NCI-H1436 (cell line): ENCODE data around the gene BICDL2.
"Not testable (repeated sequence)": the region's sequence is repeated elsewhere in the genome, so short reads cannot be mapped to it uniquely, and the experiment has no call there.

Source experiments
- DNase-seq: peaks from one replicate; lab custom pipeline; 2025; lab: John Stamatoyannopoulos, UW

BICDL2 gene

GRCh38 chr16:3036726-3037315, at the start of gene BICDL2:
Gene BICDL2 (minus strand): TSS chr16:3036944. CDS start chr16:3035496, 1,448 bp downstream.
- DNase-seq = no peak

DNA sequence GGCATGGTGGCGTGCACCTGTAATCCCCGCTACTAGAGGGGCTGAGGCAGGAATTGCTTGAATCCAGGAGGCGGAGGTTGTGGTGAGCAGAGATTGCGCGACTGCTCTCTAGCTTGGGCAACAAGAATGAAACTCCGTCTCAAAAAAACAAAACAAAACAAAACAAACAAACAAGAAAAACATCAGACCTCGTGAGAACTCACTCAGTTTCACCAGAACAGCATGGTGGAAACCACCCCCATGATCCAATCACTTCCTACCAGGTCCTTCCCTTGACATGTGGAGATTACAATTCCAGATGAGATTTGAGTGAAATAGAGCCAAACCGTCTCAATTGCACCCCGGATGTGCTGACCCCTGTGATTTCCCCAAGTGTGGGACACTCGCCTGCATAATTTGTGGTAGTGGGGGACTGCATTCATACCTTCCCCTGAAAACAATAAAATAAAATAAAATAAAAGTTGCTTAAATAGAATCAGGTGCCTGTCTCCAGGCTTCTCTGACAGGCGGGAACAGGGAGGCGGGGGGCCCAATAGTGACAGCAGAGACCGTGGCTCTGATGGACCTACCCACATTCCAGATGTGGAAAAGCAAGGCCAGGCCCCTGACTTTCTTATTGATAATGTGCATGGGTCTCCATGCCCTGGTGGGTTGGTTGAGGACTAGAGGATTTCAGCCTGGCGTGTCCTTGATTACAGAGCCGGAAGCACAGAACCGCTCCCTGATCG, 49.3 kb upstream of the BICDL2 start:
- DNase-seq = no peak

GRCh38 chr16:3084969-3085670, 48.4 kb upstream of the BICDL2 start:
- DNase-seq = no peak

DNA sequence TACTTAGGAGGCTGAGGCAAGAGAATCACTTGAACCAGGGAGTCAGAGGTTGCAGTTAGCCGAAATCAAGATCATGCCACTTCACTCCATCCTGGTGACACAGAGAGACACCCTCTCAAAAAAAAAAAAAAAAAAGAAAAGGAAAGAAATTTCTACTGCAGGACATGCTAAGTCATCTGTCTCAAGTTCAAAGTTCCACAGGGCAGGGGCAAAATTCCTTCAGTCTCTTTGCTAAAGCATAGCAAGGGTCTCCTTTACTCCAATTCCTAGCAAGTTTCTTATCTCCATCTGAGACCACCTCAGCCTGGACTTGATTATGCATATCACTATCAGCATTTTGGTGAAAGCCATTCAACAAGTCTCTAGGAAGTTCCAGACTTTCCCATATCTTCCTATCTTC, 47.7 kb upstream of the BICDL2 start:
- no peak for DNase-seq

- DNase-seq = not testable (repeated sequence)
These were observed 46.7 kb upstream of the BICDL2 start for GRCh38 chr16:3083408-3083807.

DNA sequence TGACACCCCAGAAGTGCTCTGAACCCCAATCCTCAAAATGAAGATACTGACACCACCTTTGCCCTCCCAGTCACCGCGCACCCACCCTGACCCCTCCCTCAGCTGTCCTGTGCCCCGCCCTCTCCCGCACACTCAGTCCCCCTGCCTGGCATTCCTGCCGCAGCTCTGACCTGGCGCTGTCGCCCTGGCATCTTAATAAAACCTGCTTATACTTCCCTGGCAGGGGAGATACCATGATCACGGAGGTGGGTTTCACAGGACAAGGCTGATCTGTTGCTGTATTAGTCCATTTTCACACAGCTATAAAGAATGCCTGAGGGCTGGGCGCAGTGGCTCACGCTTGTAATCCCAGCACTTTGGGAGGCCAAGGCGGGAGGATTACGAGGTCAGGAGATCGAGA, 45.2 kb upstream of the BICDL2 start:
- DNase-seq = not testable (repeated sequence)

DNA sequence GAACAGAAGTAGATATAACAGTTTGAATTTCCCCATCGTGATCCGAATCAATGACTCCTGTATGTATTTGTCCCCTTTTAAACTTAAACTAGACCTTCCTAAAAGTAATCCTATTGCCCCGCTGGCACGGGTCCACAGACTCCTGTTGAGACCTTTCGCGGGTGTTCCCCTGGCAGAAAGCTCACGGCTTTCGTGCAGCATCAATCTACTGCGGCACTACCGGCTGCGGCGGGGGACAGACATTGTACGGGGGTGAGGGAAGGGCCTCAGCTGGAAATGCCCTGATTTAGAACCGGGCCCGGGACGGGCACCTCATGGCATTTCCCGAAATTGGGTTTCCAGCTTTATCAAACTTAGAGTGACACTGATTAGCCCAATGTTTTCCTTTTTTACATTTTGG, 43.3 kb upstream of the BICDL2 start:
- DNase-seq = no peak

DNA sequence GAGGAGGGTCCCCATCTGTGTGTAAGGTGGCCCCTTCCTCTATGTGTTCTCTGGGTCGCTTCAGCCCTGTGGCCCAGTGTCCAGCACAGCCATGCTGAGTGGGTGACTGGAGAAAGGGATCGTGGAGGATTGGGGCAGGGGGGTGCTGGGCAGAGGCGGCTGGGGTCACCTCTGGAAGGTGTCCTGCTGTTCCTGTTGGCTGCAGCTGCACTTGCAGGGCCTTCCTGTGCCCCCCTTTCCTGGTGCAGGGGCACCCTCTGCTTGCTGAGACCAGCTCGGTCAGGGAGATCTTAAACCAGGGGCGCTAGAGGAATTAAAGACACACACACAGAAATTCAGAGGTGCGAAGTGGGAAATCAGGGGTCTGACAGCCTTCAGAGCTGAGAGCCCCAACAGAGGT, 39.8 kb upstream of the BICDL2 start:
- DNase-seq = no peak

- not testable (repeated sequence) for DNase-seq
These were observed 39.2 kb upstream of the BICDL2 start for GRCh38 chr16:3075946-3076345.

- no peak for DNase-seq
These were observed 38.8 kb upstream of the BICDL2 start for GRCh38 chr16:3075523-3075915.

GRCh38 chr16:3074860-3075522, 38.2 kb upstream of the BICDL2 start:
- DNase-seq = no peak

DNA sequence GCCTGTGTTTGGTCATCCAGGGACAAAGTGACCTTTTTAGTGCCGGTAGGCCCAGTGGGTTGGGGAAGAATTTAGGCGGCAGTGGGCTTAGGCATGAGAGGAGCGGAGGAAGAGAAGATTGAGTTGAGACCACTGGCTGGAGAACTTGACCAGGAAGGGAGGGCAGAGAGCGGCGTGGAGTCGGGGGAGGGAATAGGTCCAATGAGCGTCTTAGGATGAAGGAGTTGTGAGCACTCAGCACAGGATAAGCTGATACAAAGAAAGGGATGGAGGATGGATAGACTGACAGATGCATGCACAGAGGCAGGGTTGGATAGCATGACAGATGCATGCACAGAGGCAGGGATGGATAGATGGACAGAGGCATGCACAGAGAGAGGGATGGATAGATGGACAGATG, 36.7 kb upstream of the BICDL2 start:
- no peak for DNase-seq

DNA sequence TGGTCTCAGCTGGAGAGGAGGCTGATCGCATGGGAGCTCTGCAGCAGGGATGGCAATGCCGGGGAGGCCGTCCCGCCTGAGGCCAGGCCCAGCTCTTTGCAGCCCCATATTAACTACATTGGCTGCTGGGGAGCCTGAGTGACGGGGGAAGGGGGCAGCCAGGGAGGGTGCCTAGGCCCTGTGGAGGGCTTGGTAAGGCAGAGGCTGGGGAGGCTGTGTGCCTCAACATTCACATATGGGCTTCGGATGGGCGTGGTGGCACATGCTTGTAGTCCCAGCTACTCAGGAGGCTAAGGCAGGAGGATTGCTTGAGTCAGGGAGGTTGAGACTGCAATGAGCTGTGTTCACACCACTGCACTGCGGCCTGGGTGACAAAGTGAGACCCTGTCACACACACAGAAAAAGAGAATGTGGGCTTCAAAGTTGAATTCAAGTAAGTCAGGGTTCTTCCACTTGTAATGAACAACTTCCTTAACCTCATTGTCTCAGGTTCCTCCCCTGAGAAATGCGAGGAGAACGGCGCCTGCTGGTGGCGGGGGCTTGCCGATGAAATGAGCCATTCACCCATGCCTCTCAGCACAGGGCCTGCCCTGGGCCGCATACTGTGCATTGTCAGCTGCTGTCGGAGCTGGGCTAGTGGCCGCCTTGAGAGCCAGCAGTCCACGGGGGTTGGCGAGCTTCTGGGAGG, 36.0 kb upstream of the BICDL2 start:
- DNase-seq = not testable (repeated sequence)

- DNase-seq = not testable (repeated sequence)
These were observed 35.4 kb upstream of the BICDL2 start for GRCh38 chr16:3072148-3072547.

DNA sequence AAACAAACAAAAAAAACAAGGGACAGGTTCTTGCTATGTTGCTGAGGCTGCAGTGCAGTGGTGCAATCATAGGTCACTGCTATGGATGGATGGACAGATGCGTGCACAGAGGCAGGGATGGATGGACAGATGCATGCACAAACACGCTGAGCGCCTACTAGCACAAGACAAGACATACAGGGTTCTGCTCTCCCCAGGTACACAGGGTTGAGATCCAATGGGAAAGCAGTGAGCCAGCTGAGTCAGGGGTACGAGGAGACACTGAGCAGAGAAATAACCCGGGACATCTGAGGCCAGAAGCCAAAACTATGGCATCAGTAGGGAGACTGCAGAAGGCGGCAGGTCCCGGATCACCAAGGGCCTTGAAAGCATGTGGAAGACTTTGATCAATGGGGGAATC, 34.9 kb upstream of the BICDL2 start:
- no peak for DNase-seq

GRCh38 chr16:3070608-3071111, 33.9 kb upstream of the BICDL2 start:
- no peak for DNase-seq

DNA sequence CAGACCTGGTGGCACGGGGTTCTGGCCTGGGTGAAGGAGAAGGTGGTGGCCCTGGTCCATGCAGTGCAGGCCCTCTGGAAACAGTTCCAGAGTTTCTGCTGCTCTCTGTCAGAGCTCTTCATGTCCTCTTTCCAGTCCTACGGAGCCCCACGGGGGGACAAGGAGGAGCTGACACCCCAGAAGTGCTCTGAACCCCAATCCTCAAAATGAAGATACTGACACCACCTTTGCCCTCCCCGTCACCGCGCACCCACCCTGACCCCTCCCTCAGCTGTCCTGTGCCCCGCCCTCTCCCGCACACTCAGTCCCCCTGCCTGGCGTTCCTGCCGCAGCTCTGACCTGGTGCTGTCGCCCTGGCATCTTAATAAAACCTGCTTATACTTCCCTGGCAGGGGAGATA, 32.4 kb upstream of the BICDL2 start:
- not testable (repeated sequence) for DNase-seq

DNA sequence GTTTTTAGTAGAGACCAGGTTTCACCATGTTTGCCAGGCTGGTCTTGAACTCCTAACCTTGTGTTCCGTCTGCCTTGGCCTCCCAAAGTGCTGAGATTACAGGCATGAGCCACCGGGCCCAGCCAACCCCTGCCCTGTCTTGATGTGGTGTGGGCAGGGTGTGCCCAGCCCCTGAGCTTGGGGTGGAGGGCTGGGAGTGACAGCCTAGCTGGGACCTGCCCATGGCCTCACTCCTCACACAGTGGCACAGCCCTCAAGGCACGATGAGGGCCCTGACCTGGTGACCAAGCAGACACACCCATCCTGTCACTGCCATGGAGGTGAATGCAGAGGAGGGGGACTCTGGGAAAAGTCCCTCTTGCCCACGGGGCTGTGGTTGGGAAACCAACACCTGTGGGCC, 31.7 kb upstream of the BICDL2 start:
- DNase-seq = no peak

GRCh38 chr16:3066440-3066748, 29.6 kb upstream of the BICDL2 start:
- no peak for DNase-seq

DNA sequence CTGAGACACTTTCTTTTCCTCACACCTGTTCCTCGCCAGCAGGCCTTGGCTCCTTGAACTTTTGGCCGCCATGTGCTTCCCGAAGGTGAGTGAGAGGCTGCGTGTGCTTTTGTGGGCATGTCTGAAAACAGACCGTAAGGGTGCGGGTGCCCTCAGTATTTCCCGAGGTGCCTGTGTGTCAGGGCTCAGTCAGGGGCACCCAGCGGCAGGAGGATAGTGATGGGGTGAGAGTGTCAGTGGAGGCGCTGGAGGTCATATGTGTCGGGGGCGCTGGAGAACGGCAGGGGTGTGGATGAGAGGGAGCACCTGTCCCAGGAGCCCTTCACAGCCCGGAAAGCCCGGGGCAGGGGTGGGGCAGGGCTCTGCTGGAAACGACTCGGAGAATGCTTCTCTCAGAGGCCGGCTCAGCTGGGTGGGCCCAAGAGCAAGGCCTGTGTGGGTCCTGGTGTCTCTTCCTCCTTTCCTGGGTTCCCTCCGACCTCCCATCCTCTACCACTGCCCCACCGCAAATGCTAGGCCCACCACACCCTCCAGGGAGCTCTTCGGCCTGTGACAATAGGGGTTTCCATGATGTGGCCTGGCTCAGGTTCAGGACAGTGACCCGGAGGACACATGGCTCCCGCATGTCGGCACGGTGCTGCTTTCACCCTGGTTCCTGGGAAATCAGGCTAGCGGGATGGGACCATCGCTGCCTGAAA, 29.1 kb upstream of the BICDL2 start:
- DNase-seq = no peak

DNA sequence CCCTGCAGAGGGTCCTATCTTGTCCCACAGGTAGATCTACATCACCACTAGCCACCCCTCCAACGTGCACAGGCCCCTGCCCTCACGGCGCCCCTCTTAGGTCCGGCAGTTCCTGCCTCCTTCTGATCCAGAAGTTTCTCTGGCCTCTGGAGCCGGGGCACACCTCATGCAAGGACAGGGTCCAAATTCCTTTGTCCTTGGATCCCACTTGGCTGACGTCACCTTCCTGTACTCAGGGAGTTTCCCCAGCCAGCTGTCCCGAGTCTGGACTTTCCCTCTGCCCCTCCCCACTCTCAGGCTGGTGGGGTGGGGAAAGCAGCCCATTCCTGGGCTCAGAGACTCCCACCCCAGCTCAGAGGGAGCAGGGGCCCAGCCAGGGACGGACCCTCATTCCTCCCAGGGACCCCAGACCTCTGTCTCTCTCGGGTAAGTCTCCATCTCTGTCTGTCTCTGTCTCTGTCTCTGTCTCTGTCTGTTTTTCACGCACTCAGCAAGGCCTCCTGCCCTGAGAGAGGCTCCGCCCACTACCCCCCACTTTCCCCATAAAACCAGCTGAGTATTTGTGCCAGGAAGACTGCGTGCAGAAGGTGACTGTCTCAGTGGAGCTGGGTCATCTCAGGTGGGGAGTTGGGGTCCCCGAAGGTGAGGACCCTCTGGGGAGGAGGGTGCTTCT, 28.5 kb upstream of the BICDL2 start, which contains the start of gene IL32:
Gene IL32, plus strand, starts transcription at position 572 of the 673 bp plus-strand sequence. CDS start 172 bp downstream, outside the sequence.
- DNase-seq = no peak
